ENCODE results near the gene NECAB3. TPM values are rescaled to one million over a fixed set of nuclear protein-coding genes. Genes with fewer than 3 reads are reported as not detected.

NECAB3 gene
- total and polyA plus RNA-seq, 8 donors, result 22.3 to 72.9 (median 33.2) TPM

DNA sequence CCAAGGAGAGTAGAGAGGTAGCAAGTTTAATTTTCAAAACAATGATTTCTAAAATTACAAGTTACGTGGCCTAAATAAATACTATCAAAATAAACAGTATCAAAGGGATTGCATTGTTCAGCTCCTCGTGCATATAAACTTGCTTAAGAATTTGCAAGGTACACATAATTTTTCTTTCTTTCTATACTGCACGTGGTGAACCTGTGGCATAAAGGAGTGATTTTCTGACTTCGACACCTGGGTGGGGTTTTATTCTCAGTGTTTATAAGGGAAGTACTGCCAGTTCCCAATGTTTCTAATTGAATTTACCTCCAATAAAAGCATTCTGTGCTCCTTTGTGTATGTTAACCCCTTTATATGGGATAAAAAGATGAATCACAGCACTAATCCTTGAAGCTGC, 62.2 kb downstream of the NECAB3 start:
- peaks cover 0 to 67% of the 10 kb centered on the region in 2 donors for H3K36me3 ChIP-seq

GRCh38 chr20:33611106-33611505, 63.1 kb downstream of the NECAB3 start:
- Histone ChIP-seq H3K27ac (no peak overlapping the region), H3K27me3 (no peaks in the 10 kb centered on the region), H3K36me3 (peaks cover 0 to 58% of the 10 kb centered on the region in 2 donors), H3K4me1 (no peaks in the 10 kb centered on the region), H3K9me3 (no peaks in the 10 kb centered on the region), H3K4me3 (no peak overlapping the region)
- TF ChIP-seq, protein P1, sequence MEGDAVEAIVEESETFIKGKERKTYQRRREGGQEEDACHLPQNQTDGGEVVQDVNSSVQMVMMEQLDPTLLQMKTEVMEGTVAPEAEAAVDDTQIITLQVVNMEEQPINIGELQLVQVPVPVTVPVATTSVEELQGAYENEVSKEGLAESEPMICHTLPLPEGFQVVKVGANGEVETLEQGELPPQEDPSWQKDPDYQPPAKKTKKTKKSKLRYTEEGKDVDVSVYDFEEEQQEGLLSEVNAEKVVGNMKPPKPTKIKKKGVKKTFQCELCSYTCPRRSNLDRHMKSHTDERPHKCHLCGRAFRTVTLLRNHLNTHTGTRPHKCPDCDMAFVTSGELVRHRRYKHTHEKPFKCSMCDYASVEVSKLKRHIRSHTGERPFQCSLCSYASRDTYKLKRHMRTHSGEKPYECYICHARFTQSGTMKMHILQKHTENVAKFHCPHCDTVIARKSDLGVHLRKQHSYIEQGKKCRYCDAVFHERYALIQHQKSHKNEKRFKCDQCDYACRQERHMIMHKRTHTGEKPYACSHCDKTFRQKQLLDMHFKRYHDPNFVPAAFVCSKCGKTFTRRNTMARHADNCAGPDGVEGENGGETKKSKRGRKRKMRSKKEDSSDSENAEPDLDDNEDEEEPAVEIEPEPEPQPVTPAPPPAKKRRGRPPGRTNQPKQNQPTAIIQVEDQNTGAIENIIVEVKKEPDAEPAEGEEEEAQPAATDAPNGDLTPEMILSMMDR (IDR thresholded peaks at IDR 0.05), result no peak
- intact Hi-C loops (cut with DNase I), result no loop called here
- no peak for DNase-seq
- no peak for ATAC-seq

More for the DNA sequence above, 62.2 kb downstream of the NECAB3 start:
- no peak overlapping the region for H3K4me3 ChIP-seq
- no peaks in the 10 kb centered on the region for H3K27me3 ChIP-seq
- DNase-seq (no peak), ATAC-seq (no peak)
- TF ChIP-seq, protein P1 (IDR thresholded peaks at IDR 0.05), result no peak
- intact Hi-C loops (cut with DNase I), result no loop called here
- no peaks in the 10 kb centered on the region for H3K9me3 ChIP-seq
- no peak overlapping the region for H3K27ac ChIP-seq
- H3K4me1 ChIP-seq, result no peaks in the 10 kb centered on the region

DNA sequence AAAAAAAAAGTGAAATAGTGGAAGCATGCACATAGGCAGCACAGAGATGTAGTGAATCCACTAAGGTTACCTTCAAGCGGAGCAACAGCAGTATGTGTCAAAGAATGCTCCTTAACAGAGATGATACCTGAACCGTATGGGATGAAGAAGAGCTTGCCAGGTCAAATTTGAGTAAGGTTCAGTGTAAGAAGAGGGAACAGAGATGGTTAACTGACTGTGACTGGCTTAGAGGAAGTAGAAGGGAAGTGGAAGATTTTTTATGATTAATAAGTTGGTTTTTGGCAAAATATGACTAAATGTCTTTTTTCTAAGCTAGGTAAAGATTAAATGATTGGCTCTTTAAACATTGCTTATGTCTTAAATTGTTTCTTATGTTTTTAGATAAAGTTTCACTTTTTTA, 64.7 kb downstream of the NECAB3 start:
- H3K27ac ChIP-seq, result no peak overlapping the region
- no peaks in the 10 kb centered on the region for H3K4me1 ChIP-seq
- H3K9me3 ChIP-seq, result no peaks in the 10 kb centered on the region
- intact Hi-C loops (cut with DNase I), result no loop called here
- TF ChIP-seq, protein P1 (IDR thresholded peaks at IDR 0.05), result no peak
- H3K4me3 ChIP-seq, result no peak overlapping the region
- H3K27me3 ChIP-seq, result no peaks in the 10 kb centered on the region
- no peak for DNase-seq
- no peak for ATAC-seq
- H3K36me3 ChIP-seq, result peaks cover 0 to 48% of the 10 kb centered on the region in 2 donors

Other genes starting within 250 kb of the NECAB3 start
- gene SNTA1, start 230.7 kb downstream of the NECAB3 start, total RNA-seq, result 1 to 10 TPM; 6.1 to 7.8 TPM
- gene SNTA1, start 230.7 kb downstream of the NECAB3 start, polyA plus RNA-seq (ENCODE audit: insufficient read length in 6 of 6), result 10 to 100 TPM in 4 of 6 donors, 1 to 10 TPM in 2; 9.7 to 12.7 (median 10.9) TPM
- 10 to 100 TPM; 11.9 to 14.5 TPM for gene CBFA2T2, start 184.3 kb downstream of the NECAB3 start, total RNA-seq
- 10 to 100 TPM; 40.3 to 54.4 (median 47.0) TPM for gene CBFA2T2, start 184.3 kb downstream of the NECAB3 start, polyA plus RNA-seq (ENCODE audit: insufficient read length in 6 of 6)
- under 1 TPM in 1 of 2 donors, not detected in 1; 0.24 TPM for gene C20orf144, start 12.1 kb downstream of the NECAB3 start, total RNA-seq
- gene C20orf144, start 12.1 kb downstream of the NECAB3 start, polyA plus RNA-seq (ENCODE audit: insufficient read length in 6 of 6), result under 1 TPM; 0.26 to 0.78 (median 0.39) TPM
- gene ACTL10, start 7.5 kb downstream of the NECAB3 start, total RNA-seq, result 1 to 10 TPM; 1.2 to 2.3 TPM
- gene ACTL10, start 7.5 kb downstream of the NECAB3 start, polyA plus RNA-seq (ENCODE audit: insufficient read length in 6 of 6), result under 1 TPM; 0.30 to 0.79 (median 0.48) TPM
- gene E2F1, start 12.0 kb upstream of the NECAB3 start, total RNA-seq, result 10 to 100 TPM; 14.2 to 23.6 TPM
- gene E2F1, start 12.0 kb upstream of the NECAB3 start, polyA plus RNA-seq (ENCODE audit: insufficient read length in 6 of 6), result 10 to 100 TPM; 12.2 to 18.0 (median 16.4) TPM
- 10 to 100 TPM; 25.4 to 47.5 TPM for gene PXMP4, start 45.9 kb upstream of the NECAB3 start, total RNA-seq
- gene PXMP4, start 45.9 kb upstream of the NECAB3 start, polyA plus RNA-seq (ENCODE audit: insufficient read length in 6 of 6), result 10 to 100 TPM; 11.6 to 18.5 (median 14.1) TPM
- gene ZNF341, start 57.6 kb upstream of the NECAB3 start, total RNA-seq, result 1 to 10 TPM; 4.9 to 5.2 TPM
- 1 to 10 TPM; 3.4 to 5.0 (median 4.1) TPM for gene ZNF341, start 57.6 kb upstream of the NECAB3 start, polyA plus RNA-seq (ENCODE audit: insufficient read length in 6 of 6)
- gene CHMP4B, start 136.9 kb upstream of the NECAB3 start, total RNA-seq, result 10 to 100 TPM; 83.2 to 90.5 TPM
- gene CHMP4B, start 136.9 kb upstream of the NECAB3 start, polyA plus RNA-seq (ENCODE audit: insufficient read length in 6 of 6), result 100 to 1,000 TPM; 109 to 117 (median 112) TPM